MM.1S (cell line): ENCODE results near the gene DCST1.

ENCODE experiments used
- DNase-seq: peaks from one replicate; pipeline ENCODE4 v3.0.0-alpha.2; 2015
- H2AFZ ChIP-seq: fragments of 300-600 bp; sonication (generic); 2 replicates; pipeline ENCODE4 v1.6.0; 2016; ENCODE audit warnings: antibody characterized with exemption, low read length
- H3F3A ChIP-seq: fragments of 300-600 bp; sonication (generic); 2 replicates; pipeline ENCODE4 v1.6.1; 2016; ENCODE audit warnings: mild to moderate bottlenecking, antibody characterized with exemption, low read length, moderate library complexity, mixed read lengths; ENCODE audit not compliant: insufficient read depth
- H3K27ac ChIP-seq: fragments of 300-600 bp; sonication (generic); 2 replicates; pipeline ENCODE4 v1.5.1; 2016; ENCODE audit warnings: mild to moderate bottlenecking, low read length
- H3K27me3 ChIP-seq: fragments of 300-600 bp; sonication (generic); replicated peaks from 2 replicates; pipeline ENCODE4 v1.6.0; 2016; ENCODE audit warnings: low read length; ENCODE audit not compliant: insufficient read depth
- H3K36me3 ChIP-seq: fragments of 300-600 bp; sonication (generic); replicated peaks from 2 replicates; pipeline ENCODE4 v1.6.1; 2016; ENCODE audit warnings: mild to moderate bottlenecking, low read length, mixed read lengths; ENCODE audit not compliant: insufficient read depth
- H3K4me1 ChIP-seq: fragments of 300-600 bp; sonication (generic); 2 replicates; pipeline ENCODE4 v1.6.1; 2016; ENCODE audit warnings: low read length, mixed read lengths
- H3K4me2 ChIP-seq: fragments of 300-600 bp; sonication (generic); 2 replicates; pipeline ENCODE4 v1.6.0; 2016; ENCODE audit warnings: low read depth, low read length
- H3K4me3 ChIP-seq: fragments of 300-600 bp; sonication (generic); 2 replicates; pipeline ENCODE4 v1.5.1; 2016; ENCODE audit warnings: low read length, mixed read lengths
- H3K79me2 ChIP-seq: fragments of 300-600 bp; sonication (generic); 2 replicates; pipeline ENCODE4 v1.6.1; 2016; ENCODE audit warnings: mixed run types, low read length, mixed read lengths
- H3K9ac ChIP-seq: fragments of 300-600 bp; sonication (generic); 2 replicates; pipeline ENCODE4 v1.6.1; 2016; ENCODE audit warnings: low read length, mixed read lengths
- H3K9me2 ChIP-seq: fragments of 300-600 bp; sonication (generic); replicated peaks from 2 replicates; pipeline ENCODE4 v1.6.1; 2016; ENCODE audit warnings: mild to moderate bottlenecking, low read length, mixed read lengths; ENCODE audit not compliant: insufficient read depth
- H3K9me3 ChIP-seq: fragments of 300-600 bp; sonication (generic); replicated peaks from 2 replicates; pipeline ENCODE4 v1.6.1; 2016; ENCODE audit warnings: mild to moderate bottlenecking, low read length, mixed read lengths; ENCODE audit not compliant: insufficient read depth
- H4K20me1 ChIP-seq: fragments of 300-600 bp; sonication (generic); 2 replicates; pipeline ENCODE4 v1.6.1; 2016; ENCODE audit warnings: mild to moderate bottlenecking, low read length, moderate library complexity, mixed read lengths; ENCODE audit not compliant: insufficient read depth
- EZH2 ChIP-seq: fragments of 300-600 bp; sonication (generic); optimal IDR thresholded peaks from 2 replicates; pipeline ENCODE3; 2017; ENCODE audit warnings: low read depth, mild to moderate bottlenecking, antibody characterized with exemption, low read length, mixed read lengths
- EZH2phosphoT487 ChIP-seq: fragments of 300-600 bp; sonication (generic); IDR thresholded peaks from 2 replicates; pipeline ENCODE4 v1.6.1; 2018; ENCODE audit warnings: antibody characterized with exemption, low read length
- TF ChIP-seq, protein P1 (sequence below): fragments of 300-600 bp; sonication (generic); IDR thresholded peaks from 2 replicates; pipeline ENCODE4 v1.5.1; 2016; ENCODE audit warnings: antibody characterized with exemption, low read length, mixed read lengths

DCST1 gene

DNA sequence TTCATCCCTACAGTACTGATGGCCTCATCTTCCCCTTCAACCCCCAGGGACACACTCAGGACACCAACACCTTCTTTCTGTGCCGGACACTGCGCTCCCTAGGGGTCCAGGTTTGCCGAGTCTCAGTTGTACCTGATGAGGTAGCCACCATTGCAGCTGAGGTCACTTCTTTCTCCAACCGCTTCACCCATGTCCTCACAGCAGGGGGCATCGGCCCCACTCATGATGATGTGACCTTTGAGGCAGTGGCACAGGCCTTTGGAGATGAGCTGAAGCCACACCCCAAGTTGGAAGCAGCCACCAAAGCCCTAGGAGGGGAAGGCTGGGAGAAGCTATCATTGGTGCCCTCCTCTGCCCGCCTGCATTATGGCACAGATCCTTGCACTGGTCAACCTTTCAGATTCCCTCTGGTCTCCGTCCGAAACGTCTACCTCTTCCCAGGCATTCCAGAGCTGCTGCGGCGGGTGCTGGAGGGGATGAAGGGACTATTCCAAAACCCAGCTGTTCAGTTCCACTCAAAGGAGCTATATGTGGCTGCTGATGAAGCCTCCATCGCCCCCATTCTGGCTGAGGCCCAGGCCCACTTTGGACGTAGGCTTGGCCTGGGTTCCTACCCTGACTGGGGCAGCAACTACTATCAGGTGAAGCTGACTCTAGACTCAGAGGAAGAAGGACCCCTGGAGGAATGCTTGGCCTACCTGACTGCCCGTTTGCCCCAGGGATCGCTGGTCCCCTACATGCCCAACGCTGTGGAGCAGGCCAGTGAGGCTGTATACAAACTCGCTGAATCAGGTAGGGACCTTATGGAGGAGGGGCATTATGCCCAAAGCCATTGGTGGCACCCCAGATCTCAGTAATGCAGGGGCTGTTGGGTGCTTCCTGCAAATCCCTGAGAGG, 45.3 kb upstream of the DCST1 start:
- H3K9ac ChIP-seq: no peak overlapping the region
- no peaks in the 10 kb centered on the region for H3K9me3 ChIP-seq
- H3F3A ChIP-seq: peaks cover 24% of the 10 kb centered on the region
- H3K27me3 ChIP-seq: no peaks in the 10 kb centered on the region
- H3K9me2 ChIP-seq: no peaks in the 10 kb centered on the region
- DNase-seq: peak; percentile 15
- H3K4me3 ChIP-seq: no peak overlapping the region
- no peak overlapping the region for H3K27ac ChIP-seq
- H4K20me1 ChIP-seq: no peaks in the 10 kb centered on the region
- peaks cover 16% of the 10 kb centered on the region for H3K36me3 ChIP-seq
- H2AFZ ChIP-seq: no peak overlapping the region
- H3K4me1 ChIP-seq: no peaks in the 10 kb centered on the region
- peaks cover 69% of the 10 kb centered on the region for H3K79me2 ChIP-seq
- H3K4me2 ChIP-seq: no peak overlapping the region
- TF ChIP-seq, protein P1, sequence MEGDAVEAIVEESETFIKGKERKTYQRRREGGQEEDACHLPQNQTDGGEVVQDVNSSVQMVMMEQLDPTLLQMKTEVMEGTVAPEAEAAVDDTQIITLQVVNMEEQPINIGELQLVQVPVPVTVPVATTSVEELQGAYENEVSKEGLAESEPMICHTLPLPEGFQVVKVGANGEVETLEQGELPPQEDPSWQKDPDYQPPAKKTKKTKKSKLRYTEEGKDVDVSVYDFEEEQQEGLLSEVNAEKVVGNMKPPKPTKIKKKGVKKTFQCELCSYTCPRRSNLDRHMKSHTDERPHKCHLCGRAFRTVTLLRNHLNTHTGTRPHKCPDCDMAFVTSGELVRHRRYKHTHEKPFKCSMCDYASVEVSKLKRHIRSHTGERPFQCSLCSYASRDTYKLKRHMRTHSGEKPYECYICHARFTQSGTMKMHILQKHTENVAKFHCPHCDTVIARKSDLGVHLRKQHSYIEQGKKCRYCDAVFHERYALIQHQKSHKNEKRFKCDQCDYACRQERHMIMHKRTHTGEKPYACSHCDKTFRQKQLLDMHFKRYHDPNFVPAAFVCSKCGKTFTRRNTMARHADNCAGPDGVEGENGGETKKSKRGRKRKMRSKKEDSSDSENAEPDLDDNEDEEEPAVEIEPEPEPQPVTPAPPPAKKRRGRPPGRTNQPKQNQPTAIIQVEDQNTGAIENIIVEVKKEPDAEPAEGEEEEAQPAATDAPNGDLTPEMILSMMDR: peak; percentile 30
- no peak for TF ChIP-seq EZH2

DNA sequence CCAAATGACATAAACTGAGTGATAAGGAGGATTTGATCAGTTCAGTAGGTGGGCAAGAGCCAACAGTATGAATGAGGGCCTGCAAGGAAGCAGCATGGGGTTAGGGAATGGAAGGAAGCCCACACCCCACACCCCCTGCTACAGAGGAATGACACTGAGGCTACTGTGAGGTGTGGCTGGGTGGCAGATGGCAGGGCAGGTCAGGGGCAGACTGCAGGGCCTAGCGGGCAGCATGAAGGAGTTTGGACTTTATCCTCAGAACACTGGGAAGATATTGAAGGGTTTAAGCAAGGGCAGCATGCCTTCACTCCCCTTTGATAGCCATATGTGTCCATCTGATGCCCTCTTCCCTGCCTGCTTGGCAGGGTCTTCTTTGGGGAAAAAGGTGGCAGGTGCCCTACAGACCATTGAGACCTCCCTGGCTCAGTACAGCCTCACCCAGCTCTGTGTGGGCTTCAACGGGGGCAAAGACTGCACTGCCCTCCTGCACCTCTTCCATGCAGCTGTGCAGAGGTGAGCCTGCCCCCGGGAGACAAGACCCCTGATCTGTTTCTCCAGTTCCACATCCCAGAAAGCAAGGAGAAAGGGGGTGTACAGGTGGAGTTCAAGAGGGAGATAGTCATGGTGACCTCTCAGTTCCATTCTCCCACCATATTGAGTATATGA, 44.3 kb upstream of the DCST1 start:
- Histone ChIP-seq H3F3A (peaks cover 25% of the 10 kb centered on the region), H4K20me1 (no peaks in the 10 kb centered on the region), H3K4me2 (no peak overlapping the region), H2AFZ (no peak overlapping the region), H3K9ac (no peak overlapping the region), H3K4me3 (no peak overlapping the region), H3K4me1 (peaks cover 4% of the 10 kb centered on the region; the same call in 1 of the 2 replicates), H3K9me3 (no peaks in the 10 kb centered on the region), H3K9me2 (no peaks in the 10 kb centered on the region), H3K79me2 (peaks cover 59% of the 10 kb centered on the region), H3K27ac (no peak overlapping the region), H3K27me3 (no peaks in the 10 kb centered on the region), H3K36me3 (peaks cover 16% of the 10 kb centered on the region)
- TF ChIP-seq EZH2phosphoT487: no peak
- no peak for DNase-seq

DNA sequence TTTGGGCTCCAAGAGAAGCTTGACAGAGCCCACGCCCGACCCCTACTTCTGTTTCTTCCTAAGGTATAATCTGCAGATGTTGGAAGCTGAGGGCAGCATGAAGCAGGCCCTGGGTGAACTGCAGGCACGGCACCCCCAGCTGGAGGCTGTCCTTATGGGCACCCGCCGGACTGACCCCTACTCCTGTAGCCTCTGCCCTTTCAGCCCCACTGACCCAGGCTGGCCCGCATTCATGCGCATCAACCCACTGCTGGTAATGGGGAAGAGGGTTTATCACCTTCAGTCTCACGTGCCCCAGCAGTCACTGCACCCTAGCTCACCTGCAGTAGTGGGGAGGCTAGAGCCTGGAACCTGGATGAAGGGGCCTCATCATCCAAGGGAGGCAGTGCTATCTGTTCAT, 43.3 kb upstream of the DCST1 start:
- Histone ChIP-seq H4K20me1 (no peaks in the 10 kb centered on the region), H3K36me3 (peaks cover 16% of the 10 kb centered on the region), H3K9me3 (no peaks in the 10 kb centered on the region), H3K27me3 (no peaks in the 10 kb centered on the region), H3K4me3 (no peak overlapping the region), H3K9me2 (no peaks in the 10 kb centered on the region), H3F3A (peaks cover 22% of the 10 kb centered on the region; the same call in 1 of the 2 replicates), H3K4me2 (no peak overlapping the region), H3K4me1 (peaks cover 9% of the 10 kb centered on the region; the same call in 1 of the 2 replicates), H3K27ac (no peak overlapping the region), H3K9ac (no peak overlapping the region), H3K79me2 (peaks cover 50% of the 10 kb centered on the region), H2AFZ (no peak overlapping the region)
- TF ChIP-seq, protein P1: no peak
- TF ChIP-seq EZH2phosphoT487 (no peak), EZH2 (no peak)
- no peak for DNase-seq
